ENCODE data around the gene CGREF1. TPM values are rescaled to one million over a fixed set of nuclear protein-coding genes. Genes with fewer than 3 reads are reported as not detected.

CGREF1 gene
- total RNA-seq, 1 experiment from 2014 or later = 4.0 TPM

GRCh38 chr2:27074738-27075565 is 44.0 kb downstream of the CGREF1 start:
- no TSS peak for BruUV-seq (replicated peaks)
- H3K27me3 ChIP-seq (ENCODE audit: insufficient read depth, low read length) = no peaks in the 10 kb centered on the region
- H2AFZ ChIP-seq (ENCODE audit: low read depth, low read length, poor library complexity, severe bottlenecking) = no peak overlapping the region
- no peak overlapping the region for H3K4me3 ChIP-seq (replicated peaks in 1 of 2; ENCODE audit: low read depth in 1 of 2, low read length in 2 of 2)
- H3K27ac ChIP-seq (ENCODE audit: low read depth, low read length) = no peak overlapping the region
- H3K4me1 ChIP-seq (ENCODE audit: control insufficient read depth in 1 of 2, insufficient read depth in 2 of 2, low read length in 2 of 2) = peaks cover 6 to 17% of the 10 kb centered on the region in 2 experiments
- TF ChIP-seq SP1 (IDR thresholded peaks at IDR 0.05; ENCODE audit: low read depth) (no peak), RAD21 (IDR thresholded peaks at IDR 0.05; ENCODE audit: low read depth) (no peak), CTCF (IDR thresholded peaks at IDR 0.05 in 2 of 3, conservative IDR thresholded peaks at IDR 0.05 in 1 of 3; ENCODE audit: borderline replicate concordance in 1 of 3, insufficient read depth in 1 of 3, low read depth in 2 of 3, low read length in 2 of 3) (no peak), CEBPB (IDR thresholded peaks at IDR 0.05; ENCODE audit: low read depth) (no peak), CBX3 (IDR thresholded peaks at IDR 0.05; ENCODE audit: low read depth) (no peak), ATF3 (IDR thresholded peaks at IDR 0.05) (no peak), ZNF274 (IDR thresholded peaks at IDR 0.05; ENCODE audit: low read depth, low read length) (no peak), ELF1 (IDR thresholded peaks at IDR 0.05; ENCODE audit: borderline replicate concordance, low read depth) (no peak), EZH2phosphoT487 (IDR thresholded peaks at IDR 0.05; ENCODE audit: borderline replicate concordance) (no peak), POLR2AphosphoS5 (IDR thresholded peaks at IDR 0.05; ENCODE audit: low read depth, low read length) (no peak), SIN3A (IDR thresholded peaks at IDR 0.05; ENCODE audit: low read depth) (no peak), EZH2 (IDR thresholded peaks at IDR 0.05) (no peak), MAX (IDR thresholded peaks at IDR 0.05) (no peak), POLR2A (IDR thresholded peaks at IDR 0.05; ENCODE audit: borderline replicate concordance, extremely low read depth, insufficient read depth, insufficient read length) (no peak), EGR1 (IDR thresholded peaks at IDR 0.05; ENCODE audit: low read depth) (no peak), FOSL1 (IDR thresholded peaks at IDR 0.05; ENCODE audit: low read depth) (no peak), YY1 (IDR thresholded peaks at IDR 0.05; ENCODE audit: extremely low read depth, insufficient replicate concordance, low read depth, low read length) (no peak), ZBTB33 (IDR thresholded peaks at IDR 0.05; ENCODE audit: extremely low read depth, insufficient replicate concordance, low read length) (no peak)
- H3K9me2 ChIP-seq (ENCODE audit: insufficient read depth) = no peaks in the 10 kb centered on the region
- no peak overlapping the region for H3K9ac ChIP-seq (ENCODE audit: low read length)
- ChIA-PET RAD21 (ENCODE audit: low non-redundant PET in 1 of 2, low total read pairs in 2 of 2, uncharacterized antibody in 2 of 2, unreplicated experiment in 2 of 2) (no interaction called here), POLR2A (no interaction called here), CTCF (no interaction called here)
- no peaks in the 10 kb centered on the region for H3K9me3 ChIP-seq (ENCODE audit: control insufficient read depth in 1 of 2, insufficient read depth in 1 of 2, low read depth in 1 of 2, low read length in 2 of 2)
- DNase-seq (ENCODE audit: low read depth, low spot score) = no peak
- ATAC-seq = no peak
- H4K20me1 ChIP-seq (ENCODE audit: insufficient read depth) = no peaks in the 10 kb centered on the region
- H3K36me3 ChIP-seq (ENCODE audit: control insufficient read depth in 1 of 2, insufficient read depth in 2 of 2, low read length in 2 of 2) = 0 out of 4 replicates have a peak, but pooled peaks cover 0 to 4% of the 10 kb centered on the region in 2 experiments
- no peak overlapping the region for H3K4me2 ChIP-seq (ENCODE audit: low read length)
- intact Hi-C loops (cut with micrococcal nuclease) = no loop called here
- H3K79me2 ChIP-seq (ENCODE audit: insufficient read depth, low read length) = peaks cover 14% of the 10 kb centered on the region

All from HCT116 (cell line).